Measurements from ENCODE around the gene ZNF428. TPM values are rescaled to one million over a fixed set of nuclear protein-coding genes. Genes with fewer than 3 reads are reported as not detected.
"Not testable (repeated sequence)": the region's sequence is repeated elsewhere in the genome, so short reads cannot be mapped to it uniquely, and the experiment has no call there.

The ZNF428 gene
- total RNA-seq, 2 donors from 2014 or later: 24.4 to 31.6 TPM

DNA sequence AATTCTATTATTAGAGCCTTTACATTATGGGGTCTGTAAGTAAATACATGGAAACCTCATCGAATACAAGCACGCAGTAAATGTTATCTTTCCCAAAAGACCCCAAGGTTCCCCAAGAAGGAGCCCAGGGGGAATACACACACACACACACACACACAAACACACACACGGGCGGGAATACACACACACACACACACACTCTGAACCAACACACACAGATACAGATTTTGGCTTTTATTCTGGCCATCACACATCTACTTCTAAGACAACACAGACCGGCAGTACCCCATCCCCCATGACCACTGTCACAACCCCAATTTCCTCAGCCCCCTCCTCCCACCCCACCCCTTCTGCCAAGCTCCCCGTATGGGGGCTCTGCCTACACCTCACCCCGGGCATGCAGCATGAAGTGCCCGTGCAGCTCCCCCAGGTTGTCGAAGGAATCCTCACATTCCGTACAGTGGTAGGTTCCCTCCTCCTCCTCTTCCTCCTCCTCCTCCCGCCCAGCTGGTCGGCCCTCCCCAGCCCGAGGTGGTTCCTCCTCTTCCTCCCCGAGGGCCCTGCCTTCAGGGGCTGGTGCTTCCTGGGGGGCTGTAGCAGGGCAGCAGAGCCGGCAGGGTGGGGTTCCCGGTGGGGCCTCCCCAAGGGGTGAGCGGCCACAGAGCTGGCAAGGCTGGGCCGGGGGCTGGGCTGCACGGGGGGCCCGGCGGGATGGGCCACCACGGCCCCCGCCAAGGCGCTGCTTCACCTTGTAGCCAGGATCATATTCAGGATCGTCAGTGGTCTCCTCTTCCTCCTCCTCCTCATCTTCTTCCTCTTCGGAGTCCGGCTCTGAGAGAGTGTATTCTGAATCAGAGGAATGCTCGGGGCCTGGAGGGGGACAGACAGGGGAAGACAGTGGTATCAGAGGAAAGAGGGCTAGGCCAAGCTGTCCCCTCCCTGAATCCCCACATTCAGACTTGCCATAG, 11.9 kb downstream of the ZNF428 start:
- ATAC-seq (no peak), DNase-seq (no peak)
- 78 to 89% methylated on average over 21 to 28 of the region's 28 CpGs for WGBS, 2 donors
- H3K27ac ChIP-seq: peak overlapping the region in 1 of 4 donors; percentile 0
- no peaks in the 10 kb centered on the region for H3K9me3 ChIP-seq
- TF ChIP-seq CTCF (IDR thresholded peaks at IDR 0.05) (no peak), POLR2A (IDR thresholded peaks at IDR 0.05) (no peak)
- no peaks in the 10 kb centered on the region for H3K36me3 ChIP-seq (replicated peaks in 1 of 2; ENCODE audit: insufficient read depth in 1 of 2, low read depth in 2 of 2)
- no peak overlapping the region for H3K4me3 ChIP-seq
- no peaks in the 10 kb centered on the region for H3K27me3 ChIP-seq
- H3K4me1 ChIP-seq: peaks cover 11% of the 10 kb centered on the region
- intact Hi-C loops (cut with DNase I): no loop called here

DNA sequence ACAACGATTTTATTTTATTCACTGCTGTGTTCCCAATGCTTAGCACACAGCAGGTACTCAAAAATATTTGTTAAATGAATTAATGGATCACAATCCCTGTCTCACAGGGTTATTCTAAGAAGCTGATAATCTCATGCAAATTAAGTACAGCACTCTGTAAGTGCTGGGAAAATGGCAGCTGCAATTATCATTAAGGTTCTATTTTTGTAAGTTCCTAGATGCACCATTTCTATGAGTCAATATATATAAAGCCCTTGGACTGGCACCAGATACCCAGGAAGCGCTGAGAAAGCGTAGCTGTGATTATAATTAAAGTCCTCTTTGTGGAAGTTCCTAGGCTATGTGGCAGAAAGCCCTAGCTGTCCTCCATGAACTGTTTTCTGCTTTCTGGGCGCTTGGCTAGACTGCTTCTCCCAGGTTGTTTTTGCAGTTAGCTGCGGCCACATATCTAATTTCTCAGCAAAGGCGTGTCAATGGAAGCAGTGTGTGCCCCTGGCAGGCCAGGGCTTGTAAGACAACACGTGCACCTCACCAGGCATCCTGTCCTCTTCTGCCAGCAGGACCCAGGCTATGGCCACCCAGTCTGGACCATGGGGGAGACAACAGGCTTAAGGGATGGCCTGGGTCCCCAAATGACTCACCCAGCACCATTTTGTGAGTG, 12.7 kb downstream of the ZNF428 start:
- intact Hi-C loops (cut with DNase I): no loop called here
- Histone ChIP-seq H3K27ac (peak overlapping the region in 2 of 4 donors; percentile 0 to 4), H3K4me1 (peaks cover 11% of the 10 kb centered on the region), H3K4me3 (no peak overlapping the region), H3K27me3 (no peaks in the 10 kb centered on the region), H3K9me3 (no peaks in the 10 kb centered on the region), H3K36me3 (replicated peaks in 1 of 2; ENCODE audit: insufficient read depth in 1 of 2, low read depth in 2 of 2) (no peaks in the 10 kb centered on the region)
- ATAC-seq: no peak
- TF ChIP-seq POLR2A (IDR thresholded peaks at IDR 0.05): no peak
- TF ChIP-seq CTCF (IDR thresholded peaks at IDR 0.05): no peak
- peak in 1 of 4 donors; percentile 10 for DNase-seq
- WGBS, 2 donors: 35 to 39% methylated on average over 6 to 7 of the region's 7 CpGs

- DNase-seq: no peak
- Histone ChIP-seq H3K4me1 (peaks cover 11% of the 10 kb centered on the region), H3K27ac (peak overlapping the region in 2 of 4 donors; percentile 0 to 4), H3K36me3 (replicated peaks in 1 of 2; ENCODE audit: insufficient read depth in 1 of 2, low read depth in 2 of 2) (no peaks in the 10 kb centered on the region), H3K4me3 (no peak overlapping the region), H3K9me3 (no peaks in the 10 kb centered on the region), H3K27me3 (no peaks in the 10 kb centered on the region)
- 49 to 60% methylated on average over 7 of the region's 7 CpGs for WGBS, 2 donors
- intact Hi-C loops (cut with DNase I): no loop called here
- no peak for TF ChIP-seq POLR2A (IDR thresholded peaks at IDR 0.05)
- no peak for TF ChIP-seq CTCF (IDR thresholded peaks at IDR 0.05)
- no peak for ATAC-seq
Observed at GRCh38 chr19:43605875-43606568, 13.4 kb downstream of the ZNF428 start.

GRCh38 chr19:43600326-43600725, 19.1 kb downstream of the ZNF428 start:
- H3K4me3 ChIP-seq; H3K36me3 ChIP-seq (replicated peaks in 1 of 2; ENCODE audit: insufficient read depth in 1 of 2, low read depth in 2 of 2); H3K27ac ChIP-seq; H3K9me3 ChIP-seq; ATAC-seq; DNase-seq; H3K27me3 ChIP-seq: not testable (repeated sequence)
- WGBS, 2 donors: 54 to 72% methylated on average over 2 to 5 of the region's 5 CpGs
- intact Hi-C loops (cut with DNase I): loop anchor here (5.0 kb wide), 1 partner anchor 33 kb away; no protein-coding TSS in a partner anchor
- peaks cover 18% of the 10 kb centered on the region for H3K4me1 ChIP-seq
